HG02798 (cell line): Measurements from ENCODE around the gene ALDH1A3.
A peak's percentile ranks its signal among the peaks of the same experiment; 100 is the strongest.

ENCODE experiments used
- ATAC-seq: cut with Tn5 transposase; IDR thresholded peaks from one replicate; pipeline ENCODE4 v1.9.1; 2021; ENCODE audit warnings: mild to moderate bottlenecking; ENCODE audit not compliant: unreplicated experiment, poor library complexity

The ALDH1A3 gene

DNA sequence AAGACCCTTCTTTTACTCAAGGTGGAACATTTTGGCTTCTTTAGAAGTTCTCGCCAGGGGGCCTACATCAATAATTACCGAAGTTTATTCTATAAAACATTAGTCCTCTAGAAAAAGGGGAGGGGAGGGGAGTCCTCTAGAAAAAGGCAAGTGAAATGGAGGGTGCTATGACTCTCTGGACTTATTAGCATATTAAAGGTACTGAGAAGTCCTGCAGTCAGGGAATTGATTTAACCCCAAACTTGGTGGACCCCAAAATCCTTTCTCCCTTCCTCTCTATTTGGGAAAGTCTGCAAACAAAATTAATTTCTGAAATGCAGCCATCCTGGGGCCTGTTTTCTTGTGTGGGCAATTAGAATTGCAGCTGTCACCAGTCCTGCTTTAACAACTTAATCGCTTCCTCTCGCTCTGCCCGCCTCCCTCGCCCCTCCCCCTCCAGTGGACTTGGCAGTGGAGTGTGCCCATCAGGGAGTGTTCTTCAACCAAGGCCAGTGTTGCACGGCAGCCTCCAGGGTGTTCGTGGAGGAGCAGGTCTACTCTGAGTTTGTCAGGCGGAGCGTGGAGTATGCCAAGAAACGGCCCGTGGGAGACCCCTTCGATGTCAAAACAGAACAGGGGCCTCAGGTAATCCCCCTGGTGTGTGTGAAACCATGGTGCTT, 20.6 kb downstream of the ALDH1A3 start:
- ATAC-seq, result no peak

DNA sequence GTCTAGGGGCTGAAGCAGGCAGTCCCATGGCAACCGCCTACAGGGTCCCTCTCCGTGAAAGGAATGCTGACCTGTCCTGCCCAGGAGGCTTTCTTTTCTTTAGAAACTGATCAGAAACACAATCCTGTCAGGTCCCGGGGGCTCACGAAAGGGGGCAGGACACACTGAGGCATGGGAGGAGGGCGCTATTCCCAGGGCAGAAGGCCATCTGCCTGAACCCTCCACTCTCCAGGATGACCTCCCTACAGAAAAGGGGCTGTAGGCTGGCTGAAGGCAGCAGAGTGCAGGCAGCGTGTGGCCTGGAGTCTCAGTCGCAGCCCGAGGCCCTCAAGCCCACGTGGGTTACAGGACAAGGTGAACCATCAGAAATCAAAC, 21.2 kb downstream of the ALDH1A3 start:
- ATAC-seq, result no peak

GRCh38 chr15:100901296-100901695, 21.7 kb downstream of the ALDH1A3 start:
- no peak for ATAC-seq

DNA sequence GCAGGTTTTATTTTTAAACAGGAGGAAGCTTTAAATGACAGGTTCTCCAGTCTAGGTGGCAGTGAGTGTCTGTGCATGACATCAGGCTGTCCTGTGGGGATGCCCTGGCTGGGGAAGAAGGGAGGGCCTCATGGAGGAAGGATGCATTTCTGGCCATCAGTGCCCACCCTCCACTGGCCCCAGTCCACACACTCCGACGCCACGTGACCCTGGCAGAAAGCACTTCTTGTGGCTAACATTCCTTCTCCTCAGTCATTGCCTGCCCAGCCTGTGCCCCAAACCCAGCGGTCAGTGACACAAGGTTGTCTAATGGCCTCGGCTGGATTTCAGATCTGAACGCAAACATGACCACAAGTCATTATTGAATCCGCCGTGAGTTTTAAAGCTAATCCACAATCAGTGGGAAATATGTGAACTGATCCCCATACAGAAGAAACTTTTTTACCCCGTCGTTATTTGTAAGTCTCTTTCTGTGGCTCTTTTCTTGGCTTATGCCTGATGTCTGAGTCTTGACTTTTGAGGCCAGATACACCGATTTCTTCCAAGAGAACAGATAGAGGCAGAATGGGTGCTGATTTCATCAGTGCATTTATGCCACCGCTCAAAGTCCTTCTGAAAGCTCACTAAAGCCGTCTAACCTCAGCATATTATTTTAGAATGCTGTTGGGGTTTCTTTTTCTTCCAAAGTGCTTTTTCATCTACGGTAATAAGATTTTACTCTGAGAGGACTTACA, 22.2 kb downstream of the ALDH1A3 start:
- no peak for ATAC-seq

DNA sequence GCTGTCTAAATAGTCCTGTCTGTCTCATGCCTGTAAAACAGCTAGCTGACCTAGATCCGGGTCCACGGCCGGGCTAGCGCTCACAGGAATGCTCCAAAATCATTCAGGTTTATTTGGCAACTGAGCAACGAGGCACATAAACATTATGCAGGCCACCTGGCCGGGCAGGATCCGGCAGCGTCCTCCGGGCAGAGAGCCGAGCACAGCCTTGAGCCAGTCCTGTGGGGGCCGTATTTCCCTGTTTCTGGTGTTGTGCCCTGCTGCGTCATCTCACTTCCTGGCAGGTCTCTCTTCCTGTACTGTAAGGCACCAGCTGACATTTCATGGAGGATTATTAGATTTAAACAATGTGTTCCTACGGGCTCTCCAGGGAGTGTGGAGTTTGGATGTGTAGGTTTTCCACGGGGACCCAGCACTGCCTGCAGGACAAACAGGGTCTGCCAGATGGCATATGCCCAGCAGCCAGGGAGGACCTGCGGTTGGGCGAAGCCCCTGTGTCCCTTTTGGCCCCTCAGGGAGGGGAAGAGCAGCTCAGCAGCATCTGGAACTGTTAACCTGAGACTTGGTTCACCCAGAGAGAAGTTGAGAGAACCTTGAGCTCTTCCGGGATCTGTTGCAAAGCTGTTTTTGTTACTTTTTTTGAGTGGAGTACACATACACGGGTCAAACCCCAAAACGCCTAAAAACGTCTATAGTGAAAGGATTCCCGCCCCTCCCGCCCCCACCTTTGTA, 23.0 kb downstream of the ALDH1A3 start:
- ATAC-seq, result no peak

GRCh38 chr15:100903168-100903554, 23.5 kb downstream of the ALDH1A3 start:
- no peak for ATAC-seq

DNA sequence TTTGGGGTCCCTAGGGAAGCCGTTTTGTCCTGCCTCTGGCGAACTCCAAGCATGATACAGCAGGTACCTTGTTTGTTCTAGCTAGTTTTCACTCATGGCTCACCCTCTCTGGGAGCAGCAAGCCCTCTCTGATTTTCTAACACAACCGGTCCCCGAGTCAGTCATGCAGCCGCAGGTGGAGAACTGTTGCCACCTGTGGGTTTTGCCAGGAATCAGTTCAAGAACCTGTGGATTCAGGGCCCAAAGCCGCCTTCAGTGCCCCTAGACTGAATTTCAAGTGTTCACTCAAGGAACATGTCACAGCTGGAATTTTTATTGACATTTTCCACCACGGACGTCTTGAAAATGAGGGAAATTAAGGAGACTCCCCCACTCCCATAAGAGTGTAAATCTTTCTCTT, 26.2 kb downstream of the ALDH1A3 start:
- no peak for ATAC-seq

DNA sequence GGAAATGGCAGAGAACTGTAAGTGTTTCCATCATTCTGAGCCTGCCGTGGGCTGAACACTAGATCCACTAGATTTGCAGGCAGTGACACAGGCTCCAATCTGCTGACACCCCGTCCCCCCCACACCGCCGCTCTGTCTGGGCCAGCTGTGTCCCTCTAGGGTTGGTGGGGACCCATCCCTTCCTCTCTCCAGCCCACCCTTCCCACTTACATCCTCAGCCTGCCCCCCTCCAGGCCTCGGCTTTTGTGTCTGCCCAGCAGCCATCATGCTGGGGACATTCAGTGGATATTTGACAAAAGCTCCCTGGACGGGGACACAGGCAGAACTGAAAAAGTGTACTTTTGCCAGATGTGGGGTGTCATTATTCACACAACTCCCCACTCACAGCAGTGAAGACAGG, 28.8 kb downstream of the ALDH1A3 start:
- no peak for ATAC-seq

DNA sequence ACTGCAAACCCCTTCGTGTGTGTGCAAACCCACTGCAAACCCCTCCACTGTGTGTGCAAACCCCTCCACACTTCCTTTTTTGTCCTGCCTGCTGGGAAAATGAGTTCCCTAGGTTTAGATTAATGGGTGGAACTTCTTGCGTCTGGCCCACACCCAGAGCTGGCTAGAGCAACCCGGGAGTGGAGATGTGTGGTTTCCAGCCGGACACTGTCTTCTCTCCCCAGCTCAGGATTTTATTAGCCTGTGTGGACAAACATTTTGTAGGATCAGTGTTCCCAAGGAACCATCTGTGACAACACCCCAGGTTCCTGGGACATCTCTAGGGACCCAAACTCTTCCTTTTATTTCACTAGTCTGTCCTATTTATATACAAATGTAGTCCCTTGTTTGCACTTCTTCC, 29.9 kb downstream of the ALDH1A3 start:
- ATAC-seq, result no peak

DNA sequence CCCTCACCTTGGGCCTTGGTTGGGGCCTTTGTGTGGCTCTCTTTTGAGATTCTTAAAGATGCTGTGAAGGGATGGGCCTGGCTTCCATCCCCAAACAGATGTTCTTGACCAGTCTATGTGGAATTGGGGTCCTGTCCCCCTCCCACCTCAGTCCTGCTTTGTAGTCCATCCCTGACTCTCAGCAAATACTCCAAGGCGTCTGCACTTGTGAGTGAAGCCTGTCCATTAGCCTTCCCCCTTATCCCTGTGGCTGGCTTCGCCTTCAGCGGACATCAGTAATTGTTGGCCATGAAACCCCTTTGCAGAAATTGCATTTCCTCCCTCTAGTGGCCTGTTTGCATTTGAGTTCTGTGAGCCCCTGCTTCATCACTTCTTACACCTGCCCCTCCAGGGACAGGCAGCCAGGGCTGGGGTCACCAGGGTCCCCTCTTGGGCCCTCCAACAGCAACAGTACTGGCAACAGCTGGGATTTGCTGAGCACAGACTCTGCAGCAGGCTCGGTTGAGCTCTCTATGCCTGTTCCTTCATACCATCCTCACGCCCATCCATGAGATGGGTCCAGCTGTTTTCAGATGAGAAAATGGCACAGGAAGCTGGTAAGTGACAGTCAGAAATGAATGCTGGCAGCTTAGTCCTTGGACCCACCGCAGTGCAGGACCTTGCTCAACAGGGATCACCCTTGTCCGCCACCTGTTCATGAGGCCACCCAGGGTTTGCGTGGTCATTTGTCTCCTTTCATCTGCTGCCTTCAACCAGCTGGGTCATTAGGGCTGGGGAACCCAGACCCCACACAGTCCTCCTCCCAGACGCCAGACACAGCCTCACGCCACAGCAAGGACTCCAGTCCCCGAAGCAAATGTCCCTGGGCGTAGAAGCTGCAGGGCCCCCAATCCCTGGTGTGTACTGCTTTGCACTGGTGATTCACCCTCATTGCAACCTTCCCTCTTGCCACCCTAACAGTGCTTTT, 30.6 kb downstream of the ALDH1A3 start:
- ATAC-seq, result no peak

DNA sequence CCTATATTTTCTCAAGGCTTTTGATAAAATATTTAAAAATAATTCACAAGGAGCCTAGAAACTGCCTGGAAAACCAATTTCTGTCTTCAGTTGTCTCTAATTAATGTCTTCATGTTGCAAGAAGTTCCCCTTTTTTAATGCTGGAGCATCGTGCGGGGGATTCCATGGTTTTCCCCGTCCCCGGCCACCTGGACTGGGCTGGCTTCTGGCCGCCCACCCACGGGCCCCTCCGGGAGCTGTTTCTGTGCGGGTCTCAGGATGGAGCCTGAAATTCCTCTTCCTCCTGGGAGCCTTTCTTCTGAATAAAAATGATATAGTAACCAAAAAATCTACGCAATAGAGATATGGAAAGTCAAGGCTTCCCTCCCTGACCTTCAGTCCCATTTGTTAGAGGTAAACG, 31.5 kb downstream of the ALDH1A3 start:
- no peak for ATAC-seq

DNA sequence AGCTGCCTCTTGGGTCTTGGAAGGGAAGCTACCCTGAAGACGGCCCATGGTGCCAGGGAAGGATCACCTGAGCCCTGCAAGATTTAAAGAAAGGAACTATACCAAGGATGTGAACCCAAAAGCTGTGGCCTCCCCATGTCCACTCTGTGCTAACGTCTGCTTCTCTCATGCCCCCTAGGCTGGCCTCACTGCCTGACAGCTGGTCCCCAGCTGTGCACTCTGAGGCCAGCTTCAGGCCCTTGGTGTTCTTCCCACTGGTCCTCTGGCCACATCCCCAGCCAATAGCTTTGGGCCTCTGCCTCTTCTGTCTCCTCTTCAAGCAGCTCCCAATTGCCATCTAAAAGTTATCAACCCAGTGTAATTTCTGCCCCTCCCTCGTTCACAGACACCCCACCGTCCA, 34.3 kb downstream of the ALDH1A3 start:
- no peak for ATAC-seq

- no peak for ATAC-seq
These were observed 35.2 kb downstream of the ALDH1A3 start for GRCh38 chr15:100914876-100915275.

DNA sequence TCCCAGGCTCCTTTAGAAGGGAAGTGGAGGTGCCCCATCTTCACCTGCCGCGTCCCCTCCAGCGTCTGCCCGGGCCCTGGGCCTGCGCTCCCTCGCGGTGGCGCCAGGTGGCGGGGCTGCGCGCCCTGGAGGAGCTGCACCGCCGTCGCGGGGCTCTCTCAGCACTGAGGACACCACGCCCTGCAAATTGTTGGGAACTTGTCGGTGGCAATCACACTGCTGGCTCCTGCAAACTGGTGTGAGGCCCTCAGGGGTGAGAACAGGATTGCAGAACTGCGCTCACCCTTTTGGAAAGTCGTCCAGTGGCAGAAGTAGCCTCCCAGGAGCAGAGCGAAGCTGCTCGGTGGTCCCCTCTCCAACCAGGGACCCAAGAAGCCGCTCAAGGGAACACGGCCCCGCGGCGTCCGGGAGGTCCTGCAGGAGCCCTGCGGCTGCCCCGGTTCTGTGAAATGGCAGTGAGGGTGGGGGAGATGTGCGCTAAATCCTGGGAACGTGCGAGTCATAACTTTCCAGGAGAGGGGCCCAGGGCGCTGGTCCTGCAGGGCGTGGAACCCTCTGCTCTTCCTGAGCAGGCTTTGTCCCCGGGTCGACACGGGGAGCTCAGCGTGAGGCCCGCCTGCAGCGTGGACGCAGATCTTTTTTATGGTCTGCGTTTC, 38.5 kb downstream of the ALDH1A3 start:
- peak; percentile 66 for ATAC-seq

GRCh38 chr15:100918690-100919480, 39.3 kb downstream of the ALDH1A3 start, which contains the start of gene LRRK1:
Gene LRRK1, plus strand, starts transcription at chr15:100919357. Its CDS starts 5,276 bp downstream, at chr15:100924633.
- peak; percentile 14 for ATAC-seq

GRCh38 chr15:100919481-100920405, 40.1 kb downstream of the ALDH1A3 start:
- ATAC-seq, result no peak

DNA sequence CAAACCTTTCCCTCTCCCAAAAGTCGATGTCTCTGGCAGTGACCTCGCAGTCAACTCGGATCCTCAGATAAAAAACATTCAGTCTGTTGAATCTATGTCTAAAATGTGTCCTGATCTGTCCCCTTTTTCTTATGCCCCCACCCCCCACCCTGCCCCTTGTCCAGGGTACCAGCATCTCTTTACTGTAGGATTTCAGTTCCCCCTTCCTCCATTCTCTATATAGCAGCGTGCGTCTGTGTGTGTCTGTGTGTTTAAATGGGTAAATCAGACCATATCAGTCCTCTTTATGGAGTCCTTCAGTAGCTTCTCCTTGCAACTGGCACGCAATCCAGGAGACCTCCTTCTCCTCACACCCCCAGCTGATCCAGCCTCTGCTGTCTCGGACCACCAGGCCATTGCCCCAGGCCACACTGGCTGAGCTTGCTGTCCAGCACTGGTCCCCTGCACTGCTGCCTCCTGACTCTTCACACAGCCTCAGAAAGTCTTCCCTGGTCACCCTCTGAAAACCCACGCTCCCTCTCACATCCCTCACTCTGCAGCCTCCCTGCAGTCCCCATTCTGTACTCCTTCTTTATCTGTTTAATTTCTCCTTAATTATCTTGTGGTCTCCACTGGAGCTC, 41.0 kb downstream of the ALDH1A3 start:
- no peak for ATAC-seq
